ENCODE measurements around the gene EXPH5. TPM values are rescaled to one million over a fixed set of nuclear protein-coding genes. Genes with fewer than 3 reads are reported as not detected.
A peak's percentile ranks its signal among the peaks of the same experiment; 100 is the strongest.

EXPH5 gene
- total and polyA plus RNA-seq, 9 of the 15 experiments (the other 6 are each of a cell fraction or from before 2014, with no cell fraction given), result 1.3 to 8.5 (median 4.8) TPM

DNA sequence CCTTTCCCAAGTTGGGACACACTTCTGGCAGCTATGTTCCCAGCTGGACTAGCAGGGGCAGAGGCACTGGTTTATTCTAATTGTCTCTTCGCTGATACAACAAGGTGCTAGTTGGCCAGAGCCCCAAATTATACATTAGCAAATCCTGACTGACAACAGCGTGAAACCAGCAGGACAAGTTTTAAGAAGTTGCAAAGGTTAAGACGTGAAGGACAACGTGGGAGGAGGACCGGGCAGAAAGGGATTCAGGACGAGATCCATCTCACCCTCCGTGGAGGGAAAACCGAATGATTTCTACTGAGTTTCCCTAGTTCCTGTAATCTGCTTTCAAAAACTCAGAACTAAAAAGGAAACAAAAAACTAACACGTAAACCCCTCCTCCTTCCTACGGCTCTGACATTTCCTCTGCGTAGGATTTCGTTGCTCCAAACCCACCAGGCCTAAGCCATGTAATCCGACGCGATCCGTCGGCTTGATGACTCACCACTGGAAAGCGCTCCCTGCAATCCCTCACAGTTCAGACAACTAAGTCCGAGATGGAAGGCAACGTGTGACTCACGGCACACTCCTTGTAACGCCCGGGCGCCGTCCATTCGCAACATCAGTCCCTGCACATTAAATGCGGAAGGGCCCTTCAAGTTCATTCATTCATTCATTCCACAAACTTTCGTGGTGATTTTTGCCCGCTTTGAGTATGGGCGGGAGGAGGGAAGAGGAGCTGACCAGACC is 96.1 kb downstream of the EXPH5 start (continued):
- TF ChIP-seq MAFK (IDR thresholded peaks at IDR 0.05; ENCODE audit: low read length), result 0 out of 2 replicates have a peak, but pooled peaks have one; percentile 31
- TF ChIP-seq, protein P1, sequence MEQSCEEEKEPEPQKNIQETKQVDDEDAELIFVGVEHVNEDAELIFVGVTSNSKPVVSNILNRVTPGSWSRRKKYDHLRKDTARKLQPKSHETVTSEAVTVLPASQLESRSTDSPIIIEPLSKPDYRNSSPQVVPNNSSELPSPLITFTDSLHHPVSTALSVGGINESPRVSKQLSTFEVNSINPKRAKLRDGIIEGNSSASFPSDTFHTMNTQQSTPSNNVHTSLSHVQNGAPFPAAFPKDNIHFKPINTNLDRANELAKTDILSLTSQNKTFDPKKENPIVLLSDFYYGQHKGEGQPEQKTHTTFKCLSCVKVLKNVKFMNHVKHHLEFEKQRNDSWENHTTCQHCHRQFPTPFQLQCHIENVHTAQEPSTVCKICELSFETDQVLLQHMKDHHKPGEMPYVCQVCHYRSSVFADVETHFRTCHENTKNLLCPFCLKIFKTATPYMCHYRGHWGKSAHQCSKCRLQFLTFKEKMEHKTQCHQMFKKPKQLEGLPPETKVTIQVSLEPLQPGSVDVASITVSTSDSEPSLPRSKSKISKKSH (CRISPR knock-in tag; IDR thresholded peaks at IDR 0.05), result no peak
- TF ChIP-seq POLR3A (IDR thresholded peaks at IDR 0.05; ENCODE audit: borderline replicate concordance, extremely low read depth, insufficient read depth, insufficient read length), result no peak
- TF ChIP-seq, protein P2, sequence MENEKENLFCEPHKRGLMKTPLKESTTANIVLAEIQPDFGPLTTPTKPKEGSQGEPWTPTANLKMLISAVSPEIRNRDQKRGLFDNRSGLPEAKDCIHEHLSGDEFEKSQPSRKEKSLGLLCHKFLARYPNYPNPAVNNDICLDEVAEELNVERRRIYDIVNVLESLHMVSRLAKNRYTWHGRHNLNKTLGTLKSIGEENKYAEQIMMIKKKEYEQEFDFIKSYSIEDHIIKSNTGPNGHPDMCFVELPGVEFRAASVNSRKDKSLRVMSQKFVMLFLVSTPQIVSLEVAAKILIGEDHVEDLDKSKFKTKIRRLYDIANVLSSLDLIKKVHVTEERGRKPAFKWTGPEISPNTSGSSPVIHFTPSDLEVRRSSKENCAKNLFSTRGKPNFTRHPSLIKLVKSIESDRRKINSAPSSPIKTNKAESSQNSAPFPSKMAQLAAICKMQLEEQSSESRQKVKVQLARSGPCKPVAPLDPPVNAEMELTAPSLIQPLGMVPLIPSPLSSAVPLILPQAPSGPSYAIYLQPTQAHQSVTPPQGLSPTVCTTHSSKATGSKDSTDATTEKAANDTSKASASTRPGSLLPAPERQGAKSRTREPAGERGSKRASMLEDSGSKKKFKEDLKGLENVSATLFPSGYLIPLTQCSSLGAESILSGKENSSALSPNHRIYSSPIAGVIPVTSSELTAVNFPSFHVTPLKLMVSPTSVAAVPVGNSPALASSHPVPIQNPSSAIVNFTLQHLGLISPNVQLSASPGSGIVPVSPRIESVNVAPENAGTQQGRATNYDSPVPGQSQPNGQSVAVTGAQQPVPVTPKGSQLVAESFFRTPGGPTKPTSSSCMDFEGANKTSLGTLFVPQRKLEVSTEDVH (IDR thresholded peaks at IDR 0.05; ENCODE audit: low read depth, partially characterized antibody), result peak; percentile 36
- no peak for TF ChIP-seq NR4A1 (CRISPR knock-in tag; IDR thresholded peaks at IDR 0.05)
- no peak for TF ChIP-seq NR4A1 (tag; IDR thresholded peaks at IDR 0.05)
- TF ChIP-seq POLR2A (conservative IDR thresholded peaks at IDR 0.05), result peak; percentile 95
- TF ChIP-seq, protein P3, sequence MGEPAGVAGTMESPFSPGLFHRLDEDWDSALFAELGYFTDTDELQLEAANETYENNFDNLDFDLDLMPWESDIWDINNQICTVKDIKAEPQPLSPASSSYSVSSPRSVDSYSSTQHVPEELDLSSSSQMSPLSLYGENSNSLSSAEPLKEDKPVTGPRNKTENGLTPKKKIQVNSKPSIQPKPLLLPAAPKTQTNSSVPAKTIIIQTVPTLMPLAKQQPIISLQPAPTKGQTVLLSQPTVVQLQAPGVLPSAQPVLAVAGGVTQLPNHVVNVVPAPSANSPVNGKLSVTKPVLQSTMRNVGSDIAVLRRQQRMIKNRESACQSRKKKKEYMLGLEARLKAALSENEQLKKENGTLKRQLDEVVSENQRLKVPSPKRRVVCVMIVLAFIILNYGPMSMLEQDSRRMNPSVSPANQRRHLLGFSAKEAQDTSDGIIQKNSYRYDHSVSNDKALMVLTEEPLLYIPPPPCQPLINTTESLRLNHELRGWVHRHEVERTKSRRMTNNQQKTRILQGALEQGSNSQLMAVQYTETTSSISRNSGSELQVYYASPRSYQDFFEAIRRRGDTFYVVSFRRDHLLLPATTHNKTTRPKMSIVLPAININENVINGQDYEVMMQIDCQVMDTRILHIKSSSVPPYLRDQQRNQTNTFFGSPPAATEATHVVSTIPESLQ (CRISPR knock-in tag; IDR thresholded peaks at IDR 0.05), result peak; percentile 94; the same call in 1 of the 2 replicates
- TF ChIP-seq, protein P4, sequence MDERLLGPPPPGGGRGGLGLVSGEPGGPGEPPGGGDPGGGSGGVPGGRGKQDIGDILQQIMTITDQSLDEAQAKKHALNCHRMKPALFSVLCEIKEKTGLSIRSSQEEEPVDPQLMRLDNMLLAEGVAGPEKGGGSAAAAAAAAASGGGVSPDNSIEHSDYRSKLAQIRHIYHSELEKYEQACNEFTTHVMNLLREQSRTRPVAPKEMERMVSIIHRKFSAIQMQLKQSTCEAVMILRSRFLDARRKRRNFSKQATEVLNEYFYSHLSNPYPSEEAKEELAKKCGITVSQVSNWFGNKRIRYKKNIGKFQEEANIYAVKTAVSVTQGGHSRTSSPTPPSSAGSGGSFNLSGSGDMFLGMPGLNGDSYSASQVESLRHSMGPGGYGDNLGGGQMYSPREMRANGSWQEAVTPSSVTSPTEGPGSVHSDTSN (CRISPR knock-in tag; IDR thresholded peaks at IDR 0.05; ENCODE audit: low read depth), result no peak
- TF ChIP-seq, protein P4 (tag; conservative IDR thresholded peaks at IDR 0.05; ENCODE audit: low read depth), result peak; percentile 70
- TF ChIP-seq SUPT5H (IDR thresholded peaks at IDR 0.05), result peak; percentile 92
- peak; percentile 100 for TF ChIP-seq FOSL1 (tag; conservative IDR thresholded peaks at IDR 0.05)
- TF ChIP-seq HNRNPLL (IDR thresholded peaks at IDR 0.05; ENCODE audit: low read depth, low read length, poor library complexity, severe bottlenecking), result peak; percentile 44
- peak; percentile 100 for TF ChIP-seq JUND (IDR thresholded peaks at IDR 0.05; ENCODE audit: borderline replicate concordance, low read depth, low read length)
- peak; percentile 99 for TF ChIP-seq JUND (tag; IDR thresholded peaks at IDR 0.05; ENCODE audit: borderline replicate concordance, low read depth, low read length)
- peak; percentile 41; the same call in 1 of the 2 replicates for TF ChIP-seq ZNF584 (CRISPR knock-in tag; IDR thresholded peaks at IDR 0.05; ENCODE audit: low read depth)
- no peak for TF ChIP-seq NFYB (IDR thresholded peaks at IDR 0.05; ENCODE audit: extremely low read depth, insufficient read length)
- peak; percentile 73; the same call in 1 of the 2 replicates for TF ChIP-seq SMARCC2 (IDR thresholded peaks at IDR 0.05; ENCODE audit: low read depth)
- TF ChIP-seq EWSR1 (IDR thresholded peaks at IDR 0.05; ENCODE audit: borderline replicate concordance, low read depth, partially characterized antibody), result no peak
